GM23338 (cell line): ENCODE data around the gene FHAD1. TPM values are rescaled to one million over a fixed set of nuclear protein-coding genes. Genes with fewer than 3 reads are reported as not detected.

Source experiments
- ATAC-seq: fragments of 200-7000 bp; cut with Tn5 transposase; 3 replicates; pipeline ENCODE4 v1.9.1; 2020
- DNase-seq: peaks from one replicate; pipeline ENCODE4 v3.0.0-alpha.2; 2015; ENCODE audit warnings: low spot score
- H2AFZ ChIP-seq: fragments of 200-600 bp; sonication (generic); 2 replicates; pipeline ENCODE4 v1.8.0; 2016; ENCODE audit warnings: antibody characterized with exemption, mild to moderate bottlenecking, moderate library complexity
- H3F3A ChIP-seq: fragments of 200-600 bp; sonication (generic); replicated peaks from 2 replicates; pipeline ENCODE4 v1.8.0; 2017; ENCODE audit warnings: antibody characterized with exemption, mixed run types, low read depth
- H3K27ac ChIP-seq: fragments of 200-600 bp; sonication (generic); 2 replicates; pipeline ENCODE4 v1.6.1; 2016; ENCODE audit warnings: low read depth
- H3K27me3 ChIP-seq: fragments of 200-600 bp; sonication (generic); 2 replicates; pipeline ENCODE4 v1.8.0; 2016; ENCODE audit warnings: mild to moderate bottlenecking, mixed run types, moderate library complexity; ENCODE audit not compliant: insufficient read depth
- H3K36me3 ChIP-seq: fragments of 200-600 bp; sonication (generic); 2 replicates; pipeline ENCODE4 v1.8.0; 2016; ENCODE audit warnings: mild to moderate bottlenecking; ENCODE audit not compliant: insufficient read depth
- H3K4me1 ChIP-seq: fragments of 200-600 bp; sonication (generic); 2 replicates; pipeline ENCODE4 v1.8.0; 2016; ENCODE audit warnings: mild to moderate bottlenecking, moderate library complexity; ENCODE audit not compliant: insufficient read depth
- H3K4me2 ChIP-seq: fragments of 200-600 bp; sonication (generic); 2 replicates; pipeline ENCODE4 v1.7.1; 2017; ENCODE audit warnings: mixed run types
- H3K4me3 ChIP-seq: fragments of 200-600 bp; sonication (generic); 2 replicates; pipeline ENCODE4 v1.6.1; 2016; ENCODE audit warnings: mixed run types
- H3K79me2 ChIP-seq: fragments of 200-600 bp; sonication (generic); replicated peaks from 2 replicates; pipeline ENCODE4 v1.8.0; 2017; ENCODE audit warnings: mild to moderate bottlenecking; ENCODE audit not compliant: insufficient read depth
- H3K9me2 ChIP-seq: fragments of 200-600 bp; sonication (generic); 2 replicates; pipeline ENCODE4 v1.8.0; 2017; ENCODE audit not compliant: insufficient read depth
- H4K20me1 ChIP-seq: fragments of 200-600 bp; sonication (generic); replicated peaks from 2 replicates; pipeline ENCODE4 v1.8.0; 2017; ENCODE audit warnings: mild to moderate bottlenecking; ENCODE audit not compliant: insufficient read depth
- H3K27ac Mint-ChIP-seq: 2 replicates; pipeline ENCODE4 v1.8.0; 2020; ENCODE audit warnings: inconsistent platforms, mild to moderate bottlenecking, moderate library complexity, mixed read lengths
- H3K27me3 Mint-ChIP-seq: 3 replicates; pipeline ENCODE4 v1.8.0; 2022; ENCODE audit warnings: low read depth, mild to moderate bottlenecking, moderate library complexity, mixed read lengths, inconsistent platforms; ENCODE audit not compliant: insufficient read depth, poor library complexity
- H3K36me3 Mint-ChIP-seq: 3 replicates; pipeline ENCODE4 v1.8.0; 2021; ENCODE audit warnings: low read depth, mild to moderate bottlenecking, inconsistent platforms, moderate library complexity, mixed read lengths
- H3K4me1 Mint-ChIP-seq: 3 replicates; pipeline ENCODE4 v1.8.0; 2020; ENCODE audit warnings: mild to moderate bottlenecking, inconsistent platforms, mixed read lengths
- H3K4me3 Mint-ChIP-seq: 3 replicates; pipeline ENCODE4 v1.8.0; 2021; ENCODE audit warnings: moderate library complexity, mild to moderate bottlenecking, inconsistent platforms, mixed read lengths
- H3K9me3 Mint-ChIP-seq: 3 replicates; pipeline ENCODE4 v1.8.0; 2020; ENCODE audit warnings: moderate library complexity, mild to moderate bottlenecking, inconsistent platforms, mixed read lengths
- CREB1 ChIP-seq: fragments of 250-450 bp; sonication (Bioruptor Pico); IDR thresholded peaks from 2 replicates; pipeline ENCODE4 v1.5.0; 2020; ENCODE audit warnings: low read depth, mild to moderate bottlenecking, moderate library complexity
- CTCF ChIP-seq, 2 experiments: fragments of 200-600 bp in 1 of 2; sonication (generic) in 1 of 2; conservative IDR thresholded peaks; 2 replicates each; pipeline versions ENCODE4 v1.5.1 to v1.6.1; 2016 to 2017; ENCODE audit warnings: antibody characterized with exemption in 2 of 2, low read depth in 2 of 2, mild to moderate bottlenecking in 2 of 2, moderate library complexity in 1 of 2
- ETS1 ChIP-seq: IDR thresholded peaks from 2 replicates; pipeline ENCODE4 v1.6.1; 2016; ENCODE audit warnings: antibody characterized with exemption
- EZH2 ChIP-seq: fragments of 200-600 bp; sonication (generic); IDR thresholded peaks from one replicate; pipeline ENCODE4 v1.8.0; 2017; ENCODE audit warnings: antibody characterized with exemption, mild to moderate bottlenecking, low read depth; ENCODE audit not compliant: unreplicated experiment
- EZH2phosphoT487 ChIP-seq: fragments of 200-600 bp; sonication (generic); IDR thresholded peaks from one replicate; pipeline ENCODE4 v1.8.1; 2018; ENCODE audit warnings: antibody characterized with exemption; ENCODE audit not compliant: unreplicated experiment
- JUNB ChIP-seq: IDR thresholded peaks from one replicate; pipeline ENCODE4 v1.6.1; 2016; ENCODE audit warnings: antibody characterized with exemption; ENCODE audit not compliant: unreplicated experiment
- NANOG ChIP-seq: IDR thresholded peaks from 2 replicates; pipeline ENCODE4 v1.6.1; 2016; ENCODE audit warnings: antibody characterized with exemption, borderline replicate concordance
- POLR2AphosphoS5 ChIP-seq: IDR thresholded peaks from 2 replicates; pipeline ENCODE4 v1.6.1; 2016; ENCODE audit warnings: antibody characterized with exemption, low read depth
- STAT1 ChIP-seq: IDR thresholded peaks from one replicate; pipeline ENCODE4 v1.6.1; 2016; ENCODE audit warnings: antibody characterized with exemption; ENCODE audit not compliant: unreplicated experiment
- ZNF114 ChIP-seq: fragments of 250-450 bp; sonication (Bioruptor Pico); IDR thresholded peaks from 2 replicates; pipeline ENCODE4 v1.5.0; 2020; ENCODE audit warnings: mild to moderate bottlenecking, moderate library complexity
- ZNF331 ChIP-seq: fragments of 250-450 bp; sonication (Bioruptor Pico); IDR thresholded peaks from 2 replicates; pipeline ENCODE4 v1.5.0; 2020; ENCODE audit warnings: low read depth, mild to moderate bottlenecking, moderate library complexity
- ZNF462 ChIP-seq: fragments of 250-450 bp; sonication (Bioruptor Pico); IDR thresholded peaks from 2 replicates; pipeline ENCODE4 v1.5.0; 2020; ENCODE audit warnings: mild to moderate bottlenecking, moderate library complexity
- polyA plus RNA-seq: library from polyadenylated mRNA; unstranded; fragments of >200 nt; fragmentation: Nextera tagmentation; extraction: Ambion mirVana; gene quantifications from 2 replicates; pipeline ENCODE4 v1.2.1, GENCODE V29; 2016
- total RNA-seq: library from RNA; depleted of rRNA; stranded (reverse); fragments of >200 nt; shearing (Covaris generic); gene quantifications from 2 replicates; pipeline ENCODE4 v1.2.3, GENCODE V29; 2014

Gene FHAD1
- total and polyA plus RNA-seq, 2 experiments from 2014 or later, result 1.8 to 3.3 TPM

GRCh38 chr1:15341228-15341627, 94.2 kb downstream of the FHAD1 start:
- Mint-ChIP-seq H3K4me3 (no peak overlapping the region), H3K27ac (no peak overlapping the region), H3K9me3 (peaks cover 6% of the 10 kb centered on the region; the same call in 1 of the 3 replicates), H3K36me3 (peaks cover 3% of the 10 kb centered on the region; the same call in 1 of the 3 replicates), H3K27me3 (peaks cover 12% of the 10 kb centered on the region), H3K4me1 (peaks cover 3% of the 10 kb centered on the region; the same call in 1 of the 3 replicates)
- Histone ChIP-seq H3K4me3 (no peak overlapping the region), H2AFZ (no peak overlapping the region), H3K79me2 (no peaks in the 10 kb centered on the region), H4K20me1 (no peaks in the 10 kb centered on the region), H3K27me3 (no peaks in the 10 kb centered on the region), H3K27ac (no peak overlapping the region), H3K36me3 (no peaks in the 10 kb centered on the region), H3K4me1 (no peaks in the 10 kb centered on the region), H3K9me2 (no peaks in the 10 kb centered on the region), H3F3A (no peaks in the 10 kb centered on the region), H3K4me2 (no peak overlapping the region)
- TF ChIP-seq CTCF (conservative IDR thresholded peaks at IDR 0.05; ENCODE audit: low read depth in 2 of 2) (no peak), POLR2AphosphoS5 (no peak), JUNB (no peak), NANOG (no peak), ETS1 (no peak), CREB1 (CRISPR knock-in tag) (no peak), ZNF462 (CRISPR knock-in tag) (no peak), EZH2phosphoT487 (no peak), STAT1 (no peak), ZNF114 (CRISPR knock-in tag) (no peak), EZH2 (no peak), ZNF331 (CRISPR knock-in tag) (no peak)
- DNase-seq, result no peak
- ATAC-seq, result no peak
